ENCODE results near the gene RAF1.
"Not testable (repeated sequence)": the region's sequence is repeated elsewhere in the genome, so short reads cannot be mapped to it uniquely, and the experiment has no call there.

The RAF1 gene

DNA sequence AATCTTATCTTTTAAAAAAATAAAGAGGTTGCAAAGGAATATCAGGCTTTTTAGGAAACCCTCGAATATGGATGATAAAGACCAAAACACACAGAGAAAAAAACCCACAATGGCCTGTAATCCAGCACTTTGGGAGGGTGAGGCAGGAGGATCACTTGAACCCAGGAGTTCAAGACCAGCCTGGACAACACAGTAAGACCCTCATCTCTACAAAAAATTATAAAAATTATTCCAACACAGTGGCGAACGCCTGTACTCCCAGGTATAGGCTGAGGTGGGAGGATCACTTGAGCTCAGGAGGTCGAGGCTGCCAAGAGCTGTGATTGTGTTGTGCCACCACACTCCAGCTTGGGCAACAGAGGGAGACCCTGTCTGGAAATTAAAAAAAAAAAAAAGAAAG, 30.8 kb downstream of the RAF1 start:
- no peak for DNase-seq

DNA sequence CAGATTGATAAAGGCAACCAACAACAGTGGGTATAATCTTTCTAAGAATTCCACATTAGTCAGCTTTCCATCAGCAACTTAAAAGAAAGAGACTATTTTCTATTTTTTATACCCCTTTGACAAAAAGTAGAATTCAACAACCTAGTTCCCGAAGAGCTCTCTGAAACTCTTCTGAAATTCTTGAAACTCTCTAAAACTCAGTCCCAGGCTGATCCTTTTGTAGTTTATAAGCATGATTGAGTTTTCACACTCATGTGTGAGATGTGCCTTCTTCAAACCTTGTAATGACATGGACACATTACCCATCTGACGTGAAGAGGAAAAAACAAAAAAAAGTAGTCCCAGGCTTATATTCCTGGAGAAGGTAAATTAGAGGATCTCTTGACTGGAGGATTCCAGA, 31.4 kb downstream of the RAF1 start:
- DNase-seq: no peak

DNA sequence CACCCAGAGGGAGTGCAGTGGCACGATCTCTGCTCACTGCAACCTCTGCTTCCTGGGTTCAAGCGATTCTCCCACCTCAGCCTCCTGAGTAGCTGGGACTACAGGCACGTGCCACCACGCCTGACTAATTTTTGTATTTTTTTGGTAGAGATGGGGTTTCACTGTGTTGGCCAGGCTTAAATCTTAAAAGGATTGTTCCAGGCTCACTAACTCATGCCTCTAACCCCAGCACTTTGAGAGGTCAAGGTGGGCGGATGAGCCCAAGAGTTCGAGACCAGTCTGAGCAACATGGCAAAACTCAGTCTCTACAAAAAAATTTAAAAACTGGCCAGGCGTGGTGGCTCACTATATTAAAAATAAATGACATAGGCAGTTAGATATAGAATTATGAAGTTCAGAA, 33.1 kb downstream of the RAF1 start:
- DNase-seq: not testable (repeated sequence)

DNA sequence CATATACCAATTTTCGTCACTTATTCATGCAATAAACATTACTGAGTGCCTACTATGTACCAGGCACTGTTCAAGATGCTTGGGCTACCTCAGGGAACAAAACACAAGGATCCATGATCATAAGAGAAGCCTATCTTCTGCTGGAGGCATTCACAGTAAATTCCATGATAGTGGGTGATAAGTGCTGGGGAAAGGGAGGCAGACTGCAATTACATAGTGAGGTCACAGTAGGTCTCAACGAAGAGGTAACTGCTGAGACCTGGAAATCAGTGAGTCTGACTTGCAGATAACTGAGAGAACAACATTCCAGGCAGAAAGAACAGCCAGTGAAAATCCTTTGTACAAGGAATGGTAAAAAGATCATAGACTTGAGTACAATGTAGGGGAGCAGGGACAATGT, 33.6 kb downstream of the RAF1 start:
- no peak for DNase-seq

DNA sequence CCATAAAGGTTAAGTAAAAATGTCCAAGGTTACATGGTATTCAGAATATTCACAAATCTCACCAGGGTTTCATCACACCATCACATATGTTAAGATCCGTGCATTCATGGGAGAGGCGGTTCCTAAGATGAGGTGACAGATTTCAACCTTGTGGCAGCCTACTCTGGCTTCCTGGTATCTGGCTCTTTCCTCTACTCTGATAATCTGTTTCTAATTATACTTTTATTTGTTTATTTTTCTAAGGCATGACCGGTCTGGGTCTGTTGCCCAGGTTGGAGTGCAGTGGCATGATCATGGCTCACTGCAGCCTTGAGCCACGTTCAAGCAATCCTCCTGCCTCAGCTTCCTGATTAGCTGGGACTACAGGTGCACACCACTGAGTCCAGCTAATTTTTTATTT, 34.4 kb downstream of the RAF1 start:
- no peak for DNase-seq

DNA sequence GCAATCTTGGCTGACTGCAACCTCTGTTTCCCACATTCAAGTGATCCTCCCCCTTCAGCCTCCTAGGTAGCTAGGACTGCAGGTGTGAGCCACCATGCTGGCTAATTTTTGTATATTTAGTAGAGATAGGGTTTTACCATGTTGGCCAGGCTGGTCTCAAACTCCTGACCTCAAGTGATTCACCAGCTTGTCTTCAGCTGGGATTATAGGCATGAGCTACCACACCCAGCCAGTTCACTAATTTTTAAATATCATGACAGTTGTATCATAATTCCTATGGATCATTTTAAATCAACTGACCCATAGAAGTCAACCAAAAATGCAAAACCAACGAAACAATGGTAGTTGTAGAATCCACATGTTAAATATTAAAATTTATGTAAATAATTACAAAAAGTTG, 35.1 kb downstream of the RAF1 start:
- DNase-seq: no peak

DNA sequence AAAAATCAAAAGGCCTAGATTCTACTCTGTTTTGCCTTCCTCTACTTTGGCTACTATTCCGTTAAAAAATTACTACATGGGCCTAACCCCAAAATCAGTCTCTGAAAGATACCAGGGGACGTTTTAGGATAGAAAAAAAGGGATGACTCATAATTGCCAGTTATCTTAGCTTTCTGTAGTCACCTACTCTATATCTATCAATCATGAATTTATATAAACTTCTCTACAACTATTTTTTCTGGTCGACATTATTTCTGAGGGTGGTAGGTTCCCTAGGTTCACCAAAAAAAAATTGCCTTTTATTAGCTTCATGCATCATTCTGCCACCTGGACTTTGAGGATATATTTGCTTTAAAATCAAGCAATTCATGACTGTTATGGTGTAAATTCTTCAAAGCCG, 36.5 kb downstream of the RAF1 start:
- no peak for DNase-seq

DNA sequence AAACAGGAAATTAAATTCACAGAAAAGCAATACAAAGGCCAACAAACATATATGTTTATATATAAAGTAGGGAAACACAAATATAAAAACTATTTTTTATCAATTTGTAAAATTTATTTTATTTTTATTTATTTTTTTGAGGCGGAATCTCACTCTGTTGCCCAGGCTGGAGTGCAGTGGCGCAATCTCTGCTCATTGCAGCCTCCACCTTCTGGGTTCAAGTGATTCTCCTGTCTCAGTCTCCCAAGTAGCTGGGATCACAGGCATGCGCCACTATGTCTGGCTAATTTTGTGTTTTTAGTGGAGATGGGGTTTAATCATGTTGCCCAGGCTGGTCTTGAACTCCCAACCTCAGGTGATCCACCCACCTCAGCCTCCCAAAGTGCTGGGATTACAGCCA, 39.0 kb downstream of the RAF1 start:
- DNase-seq: not testable (repeated sequence)

DNA sequence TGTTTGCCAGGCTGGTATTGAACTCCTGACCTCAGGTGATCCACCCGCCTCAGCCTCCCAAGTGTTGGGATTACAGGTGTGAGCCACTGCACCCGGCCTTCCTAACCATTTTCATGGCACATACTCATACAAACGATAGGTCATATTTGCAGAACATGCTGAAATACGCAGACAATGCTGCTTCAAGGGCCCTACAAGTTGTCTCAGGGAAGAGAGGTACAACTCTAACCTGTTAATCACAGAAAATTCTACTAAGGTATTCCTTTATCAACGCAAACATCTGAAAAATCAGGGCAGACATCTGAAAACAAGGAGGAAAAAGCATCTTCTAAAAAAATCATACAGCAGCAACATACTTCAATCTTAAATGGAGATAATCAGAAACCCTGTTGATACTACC, 39.9 kb downstream of the RAF1 start:
- no peak for DNase-seq

DNA sequence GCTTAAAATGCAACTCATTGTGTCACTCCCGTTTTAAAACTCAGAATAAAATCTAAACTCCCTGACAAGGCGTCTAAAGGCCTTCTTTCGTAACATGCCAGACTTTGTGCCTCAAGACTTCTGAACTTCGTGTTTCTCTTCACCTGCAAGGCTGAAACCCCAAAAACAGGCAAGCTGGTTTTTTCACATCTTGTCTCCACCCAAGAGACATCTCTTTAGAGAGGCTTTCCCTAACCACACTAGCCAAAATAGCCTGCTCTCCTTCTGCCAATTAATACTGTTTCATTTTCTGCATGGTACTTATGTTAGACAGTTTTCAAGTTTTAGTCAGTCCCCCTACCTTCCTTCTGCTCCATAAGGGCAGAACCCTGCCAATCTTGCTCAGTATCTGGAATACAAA, 41.6 kb downstream of the RAF1 start:
- no peak for DNase-seq

DNA sequence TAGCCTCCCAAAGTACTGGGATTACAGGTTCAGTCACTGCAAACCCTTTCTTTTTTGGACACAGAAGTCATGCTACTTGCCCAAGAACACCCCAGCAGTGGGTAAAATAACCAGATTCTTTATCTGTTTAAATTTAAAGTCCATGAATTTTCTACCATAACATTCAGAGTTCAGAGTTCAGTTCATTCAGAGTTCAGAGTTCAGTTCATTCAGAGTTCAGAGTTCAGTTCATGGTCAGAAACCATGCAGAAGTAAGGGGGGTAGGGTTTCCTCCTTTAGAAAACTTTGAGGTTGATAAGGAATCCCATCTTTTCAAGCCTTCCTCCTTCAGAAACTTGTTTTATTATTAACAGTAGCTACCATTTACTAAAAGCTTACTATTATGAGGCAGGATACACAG, 43.2 kb downstream of the RAF1 start:
- no peak for DNase-seq

DNA sequence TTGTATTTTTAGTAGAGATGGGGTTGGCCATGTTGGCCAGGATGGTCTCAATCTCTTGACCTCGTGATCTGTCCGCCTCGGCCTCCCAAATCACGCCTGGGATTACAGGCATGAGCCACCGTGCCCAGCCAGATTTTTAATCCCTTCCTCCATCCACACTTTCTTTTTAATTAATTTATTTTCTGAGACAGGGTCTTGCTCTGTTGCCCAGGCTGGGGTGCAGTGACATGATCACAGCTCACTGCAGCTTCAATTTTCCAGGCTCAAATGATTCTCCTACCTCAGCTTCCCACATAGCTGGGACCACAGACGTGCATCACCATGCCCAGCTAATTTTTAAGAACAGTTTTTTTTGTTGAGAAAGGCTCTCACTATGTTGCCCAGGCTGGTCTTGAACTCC, 43.6 kb downstream of the RAF1 start:
- DNase-seq: no peak

DNA sequence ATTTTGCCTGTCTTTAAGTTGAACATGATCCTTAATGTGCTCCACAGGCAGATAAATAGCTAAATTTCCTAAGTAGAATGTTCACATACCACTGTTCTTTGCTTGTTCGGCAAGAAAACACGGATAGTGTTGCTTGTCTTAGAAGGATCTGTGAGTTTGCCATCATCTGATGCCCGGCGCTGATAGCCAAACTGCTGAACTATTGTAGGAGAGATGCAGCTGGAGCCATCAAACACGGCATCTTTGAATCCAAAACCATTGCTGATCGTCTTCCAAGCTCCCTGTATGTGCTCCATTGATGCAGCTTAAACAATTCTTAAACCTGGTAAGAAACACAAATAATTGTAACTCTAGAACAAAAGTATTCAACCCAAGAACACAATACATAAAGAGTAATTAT, 45.5 kb downstream of the RAF1 start:
- no peak for DNase-seq

DNA sequence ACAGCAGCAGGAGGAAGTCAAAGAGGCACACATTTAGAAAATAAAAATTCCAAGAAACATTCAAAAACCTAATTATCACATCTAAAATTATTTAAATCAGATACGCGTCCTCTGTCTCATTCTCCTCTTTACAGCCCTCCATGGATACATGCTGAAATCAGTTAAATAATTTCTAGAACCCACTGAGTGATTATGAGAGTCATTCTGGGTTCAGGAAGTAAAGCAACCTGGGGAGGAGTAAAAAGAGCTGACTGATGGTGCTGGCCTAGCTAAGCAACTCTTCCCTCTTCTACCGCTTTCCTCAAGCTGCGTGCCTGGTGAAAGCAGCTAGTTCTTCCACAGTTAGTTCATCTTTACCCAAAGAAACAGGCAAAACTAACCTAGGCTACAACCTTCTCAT, 48.7 kb downstream of the RAF1 start:
- no peak for DNase-seq

DNA sequence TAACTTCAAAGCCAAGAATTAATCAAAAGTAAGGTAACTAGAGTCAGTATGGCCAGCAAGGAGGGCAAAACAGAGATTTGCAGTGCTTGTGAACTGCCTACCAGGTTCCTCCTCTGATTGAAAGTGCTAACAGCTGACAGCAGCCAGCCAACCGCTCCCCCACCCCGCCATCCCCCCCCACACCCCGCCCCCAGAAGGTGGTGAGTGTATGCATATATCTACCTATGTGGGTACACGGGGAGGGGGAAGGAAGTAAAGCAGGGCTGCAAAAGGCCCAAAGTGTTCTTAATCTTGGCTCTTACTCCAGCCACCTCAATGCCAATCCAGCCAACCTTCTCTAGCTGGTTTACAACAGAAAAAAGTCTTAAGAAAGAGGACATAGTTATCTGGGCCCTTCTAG, 50.7 kb downstream of the RAF1 start:
- no peak for DNase-seq

DNA sequence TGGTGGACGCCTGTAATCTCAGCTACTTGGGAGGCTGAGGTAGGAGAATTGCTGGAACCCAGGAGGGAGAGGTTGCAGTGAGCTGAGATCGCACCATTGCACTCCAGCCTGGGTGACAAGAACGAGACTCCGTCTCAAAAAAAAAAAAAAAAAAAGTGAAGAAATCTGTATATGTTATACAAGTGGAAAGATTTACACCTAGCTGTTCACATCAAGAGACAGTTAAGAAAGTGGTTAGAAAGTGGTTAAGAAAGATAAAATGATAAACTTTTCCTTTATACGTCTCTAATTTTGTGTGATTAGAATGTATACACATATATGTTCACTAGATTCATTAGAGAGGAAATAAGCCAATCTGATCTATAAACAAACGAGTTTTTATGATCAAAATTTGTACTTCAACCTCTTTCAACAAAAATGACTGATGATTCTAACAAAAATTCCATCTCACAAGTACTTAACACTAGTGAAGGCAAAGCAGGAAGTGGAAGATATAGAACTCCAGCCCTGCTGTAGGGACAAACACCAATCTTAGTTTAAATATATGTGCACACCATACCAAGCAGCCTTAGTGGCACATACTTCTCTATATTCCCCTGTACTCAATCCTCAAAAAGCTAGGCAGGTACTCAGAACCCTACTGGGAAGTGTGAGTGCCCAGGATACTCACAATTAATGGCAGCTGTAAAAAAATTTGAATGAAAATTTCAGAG, 51.2 kb downstream of the RAF1 start:
- DNase-seq: no peak

DNA sequence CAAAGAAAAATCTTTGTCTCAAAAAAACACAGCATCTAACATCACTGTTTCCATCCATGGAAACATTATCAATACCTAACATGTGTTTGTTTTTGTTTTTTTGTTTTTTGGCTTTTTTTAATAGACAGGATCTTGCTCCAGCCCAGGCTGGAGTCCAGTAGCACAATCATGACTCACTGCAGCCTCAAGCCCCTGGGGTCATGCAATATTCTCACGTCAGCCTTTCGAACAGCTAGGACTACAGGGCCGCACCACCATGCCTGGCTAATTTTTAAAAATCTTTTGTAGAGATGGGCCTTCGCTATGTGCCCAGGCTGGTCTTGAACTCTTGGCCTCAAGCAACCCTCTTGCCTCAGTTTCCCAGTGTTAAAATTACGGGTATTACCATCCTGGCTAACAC, 52.8 kb downstream of the RAF1 start:
- no peak for DNase-seq

DNA sequence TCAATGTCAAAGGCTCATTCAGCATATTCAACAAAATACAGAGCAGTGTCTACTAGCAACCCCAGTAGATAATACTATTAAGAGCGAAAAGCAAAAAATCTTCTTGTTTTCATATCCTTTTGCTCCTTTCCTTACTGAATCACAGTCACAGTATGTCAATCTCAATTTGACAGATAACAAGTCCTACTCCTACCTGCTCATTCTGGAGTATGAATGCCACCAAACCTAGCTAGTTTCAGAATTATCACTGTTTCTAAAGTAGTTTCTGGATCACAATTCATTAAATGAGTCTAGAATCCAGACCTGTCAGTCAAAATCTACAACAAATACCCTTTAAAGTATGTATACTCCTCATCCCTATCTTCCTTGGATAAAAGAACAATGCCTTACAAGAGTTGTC, 55.5 kb downstream of the RAF1 start:
- no peak for DNase-seq

DNA sequence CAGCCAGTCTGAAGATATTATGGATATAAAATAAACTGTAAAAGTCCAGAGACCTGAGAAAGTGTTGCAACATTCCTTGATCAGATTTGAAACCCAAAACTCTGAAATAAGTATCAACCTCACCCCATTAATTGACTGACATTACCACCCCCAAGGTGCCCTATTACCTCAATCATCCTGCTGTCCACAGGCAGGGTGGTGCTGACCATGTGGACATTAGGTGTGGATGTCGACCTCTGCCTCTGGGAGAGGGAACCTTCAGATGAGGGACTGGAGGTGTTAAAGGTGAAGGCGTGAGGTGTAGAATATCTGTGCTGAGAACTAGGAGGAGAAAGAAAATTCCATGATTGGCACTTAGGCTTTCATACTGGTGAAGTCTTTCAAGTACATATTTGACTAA, 59.9 kb downstream of the RAF1 start:
- DNase-seq: no peak

DNA sequence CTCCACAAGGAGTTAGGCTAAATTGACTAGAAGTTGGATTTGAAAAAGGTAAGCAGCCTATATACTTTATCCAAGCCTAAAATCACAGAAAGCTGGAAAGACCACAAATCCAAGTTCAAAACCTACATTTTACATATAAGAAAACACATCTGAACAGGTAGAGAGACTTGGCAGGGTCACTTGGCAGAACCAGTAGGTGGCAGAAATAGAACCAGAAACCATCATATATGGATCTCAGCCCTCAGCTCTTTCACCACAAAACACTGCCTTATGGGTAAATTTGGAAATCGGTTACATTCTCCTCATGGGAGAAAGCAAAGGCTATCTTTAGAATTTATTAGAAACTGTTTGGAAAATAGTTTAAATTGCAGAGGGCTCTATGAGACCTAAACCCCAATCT, 62.8 kb downstream of the RAF1 start:
- no peak for DNase-seq

DNA sequence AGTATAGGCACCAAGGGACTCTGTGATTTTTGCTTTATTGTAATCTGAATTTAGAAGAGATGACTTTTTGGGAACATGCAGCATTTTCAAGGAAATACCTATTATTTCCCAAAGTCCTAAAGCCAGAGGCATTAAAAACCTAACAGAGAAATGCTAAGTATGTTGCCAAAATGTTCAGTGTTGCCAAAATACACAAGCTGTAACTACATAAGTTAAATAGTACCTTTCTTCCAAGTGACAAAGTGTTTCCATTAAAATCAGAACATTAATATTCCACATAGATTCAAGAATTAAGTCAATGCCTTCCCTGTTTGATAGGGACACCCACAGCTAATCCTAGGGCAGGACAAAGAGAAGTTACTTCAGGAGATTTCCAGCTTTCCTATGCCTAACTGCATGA, 65.0 kb downstream of the RAF1 start:
- no peak for DNase-seq

DNA sequence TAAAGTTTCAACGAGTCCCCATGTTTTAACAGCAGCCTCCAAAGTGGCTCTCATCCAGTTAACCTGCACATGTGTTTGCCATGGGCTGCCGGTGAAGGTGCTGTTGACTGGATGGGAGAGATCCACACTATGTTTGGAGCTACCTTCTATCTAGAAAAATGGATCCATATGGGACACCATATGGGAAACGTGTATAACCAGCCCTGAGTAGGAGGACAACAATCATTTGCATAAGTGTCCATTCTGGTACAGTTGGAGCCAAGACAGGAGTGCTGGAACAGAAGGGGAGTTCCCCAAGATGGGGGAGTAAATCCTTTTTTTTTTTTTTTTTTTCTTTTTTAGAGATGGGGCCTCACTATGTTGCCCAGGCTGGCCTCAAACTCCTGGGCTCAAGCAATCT, 70.4 kb downstream of the RAF1 start:
- DNase-seq: no peak

DNA sequence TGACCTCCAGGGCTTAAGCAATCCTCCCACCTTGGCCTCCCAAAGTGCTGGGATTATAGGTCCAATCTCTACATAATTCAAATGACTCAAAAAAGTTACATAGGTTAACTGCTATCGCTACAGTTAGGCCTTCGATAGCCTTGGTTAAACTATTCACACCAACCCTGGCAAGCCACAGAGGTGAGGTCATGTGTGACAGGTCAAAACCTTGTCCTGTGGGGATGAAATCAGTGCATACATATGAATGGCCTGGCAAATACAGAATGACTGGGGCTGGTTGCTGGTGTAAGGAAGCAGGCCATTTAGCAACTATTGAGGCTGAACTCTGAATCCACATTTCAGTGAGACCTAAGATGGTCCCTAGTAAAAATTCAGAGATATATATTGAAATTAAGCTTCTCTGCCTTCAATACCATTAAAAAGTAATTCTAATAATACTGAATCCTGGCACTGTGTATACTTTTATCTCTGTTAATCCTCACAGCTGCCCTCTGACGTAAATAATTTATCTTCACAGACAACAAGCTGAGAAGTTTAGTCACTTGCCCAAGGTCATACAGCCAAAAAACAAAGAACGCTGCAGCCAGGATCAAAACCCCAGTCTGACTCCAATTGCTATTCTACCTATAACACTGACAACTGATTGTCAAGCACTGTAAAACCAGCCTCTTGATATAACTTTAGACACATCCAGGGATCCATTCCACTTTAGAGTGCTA, 71.8 kb downstream of the RAF1 start:
- DNase-seq: no peak

DNA sequence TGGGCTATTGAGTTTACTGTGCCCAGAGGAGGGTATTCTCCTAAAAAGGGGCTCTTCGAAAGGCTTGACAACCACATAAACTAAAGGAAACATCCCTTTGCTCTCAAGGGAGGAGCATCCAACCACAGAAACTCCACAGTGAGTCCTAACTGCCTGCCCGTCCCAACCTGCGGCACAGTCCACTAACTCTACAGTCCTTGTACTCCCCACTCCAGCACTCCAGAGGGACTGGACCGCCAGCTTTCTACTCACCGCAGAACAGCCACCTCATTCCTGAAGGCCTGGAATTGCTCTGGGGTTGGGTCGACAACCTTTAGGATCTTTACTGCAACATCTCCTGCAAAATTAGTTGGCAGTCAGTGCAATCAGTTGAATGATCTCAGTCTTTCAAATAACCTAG, 72.5 kb downstream of the RAF1 start:
- DNase-seq: no peak

DNA sequence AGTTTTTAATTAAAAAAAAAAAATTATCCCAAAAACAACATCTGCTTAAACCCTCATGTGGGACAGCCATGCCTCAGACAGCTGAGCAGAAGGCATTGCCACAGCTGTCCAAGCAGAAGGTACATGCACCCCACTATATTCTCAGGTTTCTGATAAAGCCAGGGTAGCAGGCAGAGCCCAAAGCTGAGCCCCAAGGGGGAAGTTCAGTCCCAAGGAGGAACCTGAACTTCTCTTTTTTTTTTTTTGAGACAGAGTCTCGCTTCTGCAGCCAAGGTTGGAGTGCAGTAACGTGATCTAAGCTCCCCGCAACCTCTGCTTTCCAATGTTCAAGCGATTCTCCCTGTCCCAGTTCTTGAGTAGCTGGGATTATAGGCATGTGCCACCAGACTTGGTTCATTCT, 73.8 kb downstream of the RAF1 start:
- no peak for DNase-seq
